OCI-LY1 (cell line): ENCODE data around the gene PEX7.

Source experiments
- CTCF ChIP-seq: fragments of 200-600 bp; sonication (generic), shearing (Covaris generic); IDR thresholded peaks from 2 replicates; pipeline ENCODE4 v1.5.1; 2017; ENCODE audit warnings: mild to moderate bottlenecking, antibody characterized with exemption, low read length, moderate library complexity, mixed read lengths
- EZH2 ChIP-seq: fragments of 200-600 bp; sonication (generic), shearing (Covaris generic); IDR thresholded peaks from 2 replicates; pipeline ENCODE4 v1.8.0; 2017; ENCODE audit warnings: borderline replicate concordance, mixed run types, mild to moderate bottlenecking, antibody characterized with exemption, low read length, moderate library complexity, mixed read lengths

GRCh38 chr6:136889271-136890193 is 67.1 kb downstream of the PEX7 start:
- TF ChIP-seq CTCF (no peak), EZH2 (no peak)
